ENCODE measurements around the gene NCMAP.

DNA sequence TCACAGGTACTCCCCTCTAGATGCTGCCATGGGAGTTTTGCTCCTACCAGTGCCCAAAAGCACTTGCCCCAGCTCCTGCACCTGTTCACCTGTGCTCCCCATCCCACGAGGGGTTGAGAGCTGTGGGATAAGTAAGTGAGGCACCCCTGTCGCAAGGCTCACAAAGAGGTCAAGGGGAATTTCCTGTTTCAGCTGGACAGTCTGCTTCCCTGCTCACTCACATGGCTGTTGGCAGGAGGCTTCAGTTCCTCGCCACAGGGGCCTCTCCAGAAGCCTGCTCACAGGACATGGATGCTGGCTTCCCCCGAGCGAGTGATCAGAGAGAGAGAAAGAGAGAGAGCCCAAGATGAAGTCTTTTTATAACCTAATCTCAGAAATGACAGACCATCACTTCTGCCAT lies 8.7 kb upstream of the NCMAP start:
- TF ChIP-seq, protein P1, sequence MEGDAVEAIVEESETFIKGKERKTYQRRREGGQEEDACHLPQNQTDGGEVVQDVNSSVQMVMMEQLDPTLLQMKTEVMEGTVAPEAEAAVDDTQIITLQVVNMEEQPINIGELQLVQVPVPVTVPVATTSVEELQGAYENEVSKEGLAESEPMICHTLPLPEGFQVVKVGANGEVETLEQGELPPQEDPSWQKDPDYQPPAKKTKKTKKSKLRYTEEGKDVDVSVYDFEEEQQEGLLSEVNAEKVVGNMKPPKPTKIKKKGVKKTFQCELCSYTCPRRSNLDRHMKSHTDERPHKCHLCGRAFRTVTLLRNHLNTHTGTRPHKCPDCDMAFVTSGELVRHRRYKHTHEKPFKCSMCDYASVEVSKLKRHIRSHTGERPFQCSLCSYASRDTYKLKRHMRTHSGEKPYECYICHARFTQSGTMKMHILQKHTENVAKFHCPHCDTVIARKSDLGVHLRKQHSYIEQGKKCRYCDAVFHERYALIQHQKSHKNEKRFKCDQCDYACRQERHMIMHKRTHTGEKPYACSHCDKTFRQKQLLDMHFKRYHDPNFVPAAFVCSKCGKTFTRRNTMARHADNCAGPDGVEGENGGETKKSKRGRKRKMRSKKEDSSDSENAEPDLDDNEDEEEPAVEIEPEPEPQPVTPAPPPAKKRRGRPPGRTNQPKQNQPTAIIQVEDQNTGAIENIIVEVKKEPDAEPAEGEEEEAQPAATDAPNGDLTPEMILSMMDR (IDR thresholded peaks at IDR 0.05; ENCODE audit: poor library complexity, severe bottlenecking): no peak
- TF ChIP-seq RAD21 (conservative IDR thresholded peaks at IDR 0.05): no peak
- TF ChIP-seq, protein P2, sequence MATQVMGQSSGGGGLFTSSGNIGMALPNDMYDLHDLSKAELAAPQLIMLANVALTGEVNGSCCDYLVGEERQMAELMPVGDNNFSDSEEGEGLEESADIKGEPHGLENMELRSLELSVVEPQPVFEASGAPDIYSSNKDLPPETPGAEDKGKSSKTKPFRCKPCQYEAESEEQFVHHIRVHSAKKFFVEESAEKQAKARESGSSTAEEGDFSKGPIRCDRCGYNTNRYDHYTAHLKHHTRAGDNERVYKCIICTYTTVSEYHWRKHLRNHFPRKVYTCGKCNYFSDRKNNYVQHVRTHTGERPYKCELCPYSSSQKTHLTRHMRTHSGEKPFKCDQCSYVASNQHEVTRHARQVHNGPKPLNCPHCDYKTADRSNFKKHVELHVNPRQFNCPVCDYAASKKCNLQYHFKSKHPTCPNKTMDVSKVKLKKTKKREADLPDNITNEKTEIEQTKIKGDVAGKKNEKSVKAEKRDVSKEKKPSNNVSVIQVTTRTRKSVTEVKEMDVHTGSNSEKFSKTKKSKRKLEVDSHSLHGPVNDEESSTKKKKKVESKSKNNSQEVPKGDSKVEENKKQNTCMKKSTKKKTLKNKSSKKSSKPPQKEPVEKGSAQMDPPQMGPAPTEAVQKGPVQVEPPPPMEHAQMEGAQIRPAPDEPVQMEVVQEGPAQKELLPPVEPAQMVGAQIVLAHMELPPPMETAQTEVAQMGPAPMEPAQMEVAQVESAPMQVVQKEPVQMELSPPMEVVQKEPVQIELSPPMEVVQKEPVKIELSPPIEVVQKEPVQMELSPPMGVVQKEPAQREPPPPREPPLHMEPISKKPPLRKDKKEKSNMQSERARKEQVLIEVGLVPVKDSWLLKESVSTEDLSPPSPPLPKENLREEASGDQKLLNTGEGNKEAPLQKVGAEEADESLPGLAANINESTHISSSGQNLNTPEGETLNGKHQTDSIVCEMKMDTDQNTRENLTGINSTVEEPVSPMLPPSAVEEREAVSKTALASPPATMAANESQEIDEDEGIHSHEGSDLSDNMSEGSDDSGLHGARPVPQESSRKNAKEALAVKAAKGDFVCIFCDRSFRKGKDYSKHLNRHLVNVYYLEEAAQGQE (IDR thresholded peaks at IDR 0.05; ENCODE audit: borderline replicate concordance): no peak
- no peak for TF ChIP-seq EZH2 (IDR thresholded peaks at IDR 0.05; ENCODE audit: borderline replicate concordance, insufficient read depth, low read length, poor library complexity, severe bottlenecking)
- no peak for TF ChIP-seq POLR2AphosphoS5 (IDR thresholded peaks at IDR 0.05)
- TF ChIP-seq EP300 (conservative IDR thresholded peaks at IDR 0.05; ENCODE audit: poor library complexity, severe bottlenecking): no peak
